ENCODE measurements around the gene TUBA3E. TPM values are rescaled to one million over a fixed set of nuclear protein-coding genes. Genes with fewer than 3 reads are reported as not detected.
"Not testable (repeated sequence)": the region's sequence is repeated elsewhere in the genome, so short reads cannot be mapped to it uniquely, and the experiment has no call there.

The TUBA3E gene
- total RNA-seq, 1 donor from 2014 or later: not detected

DNA sequence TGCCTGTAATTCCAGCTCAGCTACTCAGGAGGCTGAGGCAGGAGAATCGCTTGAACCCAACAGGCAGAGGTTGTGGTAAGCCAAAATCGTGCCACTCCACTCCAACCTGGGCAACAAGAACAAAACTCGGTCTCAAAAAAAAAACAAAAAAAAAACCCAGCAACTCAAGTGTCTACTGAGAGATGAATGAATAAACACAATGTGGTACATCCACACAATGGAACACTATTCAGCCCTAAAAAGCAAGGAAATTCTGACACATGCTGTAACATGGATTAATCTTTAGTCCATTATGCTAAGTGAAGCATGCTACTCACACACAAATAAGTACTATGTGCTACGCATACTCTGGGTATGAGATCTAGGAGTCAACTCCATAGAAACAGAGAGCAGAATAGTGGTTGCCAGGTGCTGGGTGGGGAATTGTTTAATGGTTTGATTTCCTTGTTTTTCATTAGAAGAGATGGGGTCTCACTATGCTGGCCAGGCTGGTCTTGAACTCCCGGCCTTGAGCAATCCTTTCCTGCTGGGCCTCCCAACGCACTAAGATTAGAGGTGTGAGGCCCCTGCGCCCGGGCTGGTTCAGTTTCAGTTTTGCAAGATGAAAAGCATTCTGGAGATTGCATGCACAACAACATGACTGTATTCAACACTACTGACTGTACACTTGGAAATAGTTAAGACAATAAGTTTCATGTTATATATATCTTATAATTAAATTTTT is 32.8 kb downstream of the TUBA3E start:
- DNase-seq (ENCODE audit: extremely low read depth, low read depth, low spot score): no peak

DNA sequence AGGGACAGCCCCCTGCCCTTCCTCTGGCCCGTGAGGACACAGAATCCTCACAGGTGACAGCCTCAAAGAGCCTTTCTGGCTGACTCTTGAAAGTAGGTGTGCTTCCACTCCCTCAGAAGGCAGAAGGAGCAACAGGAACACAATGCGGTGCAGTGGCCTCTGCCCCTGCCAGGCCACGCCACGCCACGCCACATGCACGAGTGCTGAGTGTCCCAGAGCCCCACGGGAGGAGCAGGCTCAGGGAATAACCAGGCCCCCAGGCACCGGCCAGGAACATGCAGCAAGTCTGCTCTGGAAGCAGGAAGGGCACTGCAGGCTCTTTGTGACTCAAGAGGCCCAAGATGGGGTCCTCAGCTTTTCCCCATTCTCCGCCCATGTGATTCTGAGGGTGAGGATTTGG is 35.3 kb downstream of the TUBA3E start:
- DNase-seq (ENCODE audit: extremely low read depth, low read depth, low spot score): no peak

DNA sequence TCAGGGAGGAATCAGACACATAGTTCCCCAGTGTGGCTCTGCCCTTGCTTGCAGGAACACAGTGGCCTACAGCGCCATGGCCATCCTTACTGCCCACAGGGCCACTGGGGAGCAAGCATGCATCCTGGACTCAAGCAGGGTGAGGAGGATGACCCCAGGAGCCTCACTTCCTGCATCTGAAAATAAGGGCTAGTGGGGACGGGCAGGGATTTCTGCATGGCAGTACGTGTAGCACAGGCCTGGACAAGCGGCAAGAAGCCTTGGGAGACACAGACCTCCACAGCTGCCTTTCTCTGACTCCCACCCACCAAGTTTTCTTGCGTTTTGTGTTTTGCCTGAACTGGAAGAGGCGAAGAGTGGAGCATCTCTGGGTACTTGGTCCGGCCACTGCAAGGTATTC is 35.8 kb downstream of the TUBA3E start:
- not testable (repeated sequence) for DNase-seq (ENCODE audit: extremely low read depth, low read depth, low spot score)

DNA sequence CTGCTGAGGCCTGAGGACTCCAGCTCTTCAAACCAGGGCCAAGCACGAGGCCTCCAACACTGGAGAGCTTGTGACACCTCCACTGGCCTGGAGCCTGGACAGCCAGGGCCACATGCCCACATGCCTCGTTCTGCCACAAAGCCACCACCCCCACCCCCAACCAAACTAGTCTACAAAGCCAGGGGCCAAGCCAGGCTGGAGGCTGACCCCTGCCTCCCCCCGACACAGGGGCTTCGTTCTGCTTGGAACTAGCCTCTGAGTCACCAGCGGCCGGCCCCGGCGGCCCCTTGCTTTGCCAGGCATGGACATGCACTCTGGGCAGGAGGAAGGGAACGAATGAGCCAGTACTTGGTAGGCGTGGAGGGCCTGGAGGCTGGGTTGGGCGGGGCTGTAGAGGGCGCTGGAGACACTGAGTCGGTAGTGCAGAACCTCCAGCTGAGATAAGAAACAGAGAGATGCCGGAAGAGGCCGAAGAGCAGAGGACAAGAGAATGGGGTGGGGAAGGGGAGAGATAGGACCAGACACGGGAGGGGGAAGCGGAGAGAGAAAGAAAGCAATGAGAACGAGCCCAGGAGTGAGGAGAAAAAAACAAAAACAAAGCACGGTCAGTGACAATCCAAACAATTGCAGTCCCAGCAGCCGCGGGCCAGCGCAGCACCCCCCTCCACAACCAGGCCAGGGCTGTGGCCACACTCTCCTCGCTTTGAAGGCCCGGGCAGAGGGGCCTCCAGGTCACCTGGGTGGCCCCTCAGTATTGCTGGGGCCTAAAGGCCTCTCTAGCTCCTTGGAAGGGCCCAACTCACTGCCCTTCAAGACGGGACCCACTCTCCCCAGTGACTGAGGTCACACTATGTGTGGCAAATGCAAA is 37.2 kb downstream of the TUBA3E start:
- DNase-seq (ENCODE audit: extremely low read depth, low read depth, low spot score): not testable (repeated sequence)

DNA sequence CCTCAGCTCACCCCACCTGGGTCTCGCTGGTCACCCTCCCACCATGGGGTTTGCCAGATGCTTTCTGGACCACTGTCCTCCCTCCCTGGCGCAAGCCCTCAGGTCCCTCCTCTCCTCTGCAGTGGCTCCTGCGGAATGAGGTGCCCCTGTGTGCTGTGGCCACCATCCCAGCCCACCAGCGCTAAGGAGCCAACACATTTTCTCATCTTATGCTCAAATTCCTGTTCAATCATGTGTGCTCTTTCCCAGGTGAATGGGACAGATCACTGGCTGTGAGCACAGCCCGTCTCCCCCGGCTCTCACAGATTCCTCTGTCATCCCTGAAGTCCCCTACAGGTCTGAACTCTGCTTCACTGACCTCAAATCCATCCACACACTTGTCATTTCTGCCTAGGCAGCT is 38.1 kb downstream of the TUBA3E start:
- no peak for DNase-seq (ENCODE audit: extremely low read depth, low read depth, low spot score)

DNA sequence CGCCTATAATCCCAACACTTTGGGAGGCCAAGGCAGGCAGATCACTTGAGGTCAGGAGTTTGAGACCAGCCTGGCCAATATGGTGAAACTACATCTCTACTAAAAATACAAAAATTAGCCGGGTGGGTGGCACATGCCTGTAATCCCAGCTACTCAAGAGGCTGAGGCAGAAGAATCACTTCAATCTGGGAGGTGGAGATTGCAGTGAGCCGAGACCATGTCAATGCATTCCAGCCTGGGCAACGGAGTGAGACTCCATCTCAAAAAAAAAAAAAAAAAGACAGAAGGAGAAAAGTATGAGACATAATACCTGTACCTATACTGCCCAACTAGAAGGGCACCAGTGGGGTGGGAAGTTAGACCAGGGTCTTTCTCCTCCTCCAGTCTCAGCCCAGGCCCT is 38.9 kb downstream of the TUBA3E start:
- DNase-seq (ENCODE audit: extremely low read depth, low read depth, low spot score): not testable (repeated sequence)

DNA sequence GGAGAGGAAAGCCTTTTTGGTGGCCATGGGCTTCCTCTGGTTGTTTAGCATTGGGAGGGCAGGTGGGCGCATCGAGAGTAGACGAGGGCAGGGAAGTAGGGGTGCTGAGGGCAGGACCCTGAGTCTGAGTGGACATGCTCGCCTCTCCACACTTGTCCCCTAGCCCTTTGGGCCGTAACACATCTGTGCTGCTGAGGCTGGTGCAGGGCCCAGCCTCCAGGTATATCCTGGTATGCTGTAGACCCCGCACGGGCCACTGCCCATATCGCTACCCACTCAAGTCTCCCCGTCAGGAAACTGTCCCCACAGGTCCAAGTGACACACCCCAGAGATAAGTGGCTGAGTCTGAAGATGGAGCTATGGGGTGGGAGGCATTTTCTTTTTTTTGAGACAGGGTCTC is 39.6 kb downstream of the TUBA3E start:
- DNase-seq (ENCODE audit: extremely low read depth, low read depth, low spot score): no peak

DNA sequence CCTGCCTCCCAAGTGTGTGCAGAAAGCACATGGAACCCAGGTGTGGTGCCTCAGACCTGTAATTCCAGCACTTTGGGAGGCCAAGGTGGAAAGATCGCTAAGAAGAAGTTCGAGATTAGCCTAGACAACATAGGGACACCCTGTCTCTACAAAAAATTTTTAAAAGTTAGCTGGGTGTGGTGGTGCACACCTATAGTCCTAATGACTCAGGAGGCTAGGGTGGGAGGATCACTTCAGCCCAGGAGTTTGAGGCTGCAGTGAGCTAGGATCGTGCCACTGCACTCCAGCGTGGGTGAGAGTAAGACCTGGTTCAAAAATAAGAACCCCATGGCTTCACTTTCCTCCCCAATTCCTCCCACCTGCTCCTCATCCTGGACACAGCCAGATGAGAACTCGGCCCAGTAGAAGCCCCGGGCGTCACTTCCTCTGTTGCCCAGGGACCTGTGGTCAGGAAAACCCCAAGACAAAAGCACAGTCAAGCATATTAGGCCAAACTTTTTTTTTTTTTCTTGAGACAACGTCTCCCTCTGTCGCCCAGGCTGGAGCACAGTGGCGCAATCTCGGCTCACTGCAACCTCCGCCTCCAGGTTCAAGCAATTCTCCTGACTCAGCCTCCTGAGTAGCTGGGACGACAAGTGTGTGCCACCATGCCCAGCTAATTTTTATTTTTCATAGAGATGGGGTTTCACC is 40.3 kb downstream of the TUBA3E start:
- not testable (repeated sequence) for DNase-seq (ENCODE audit: extremely low read depth, low read depth, low spot score)

DNA sequence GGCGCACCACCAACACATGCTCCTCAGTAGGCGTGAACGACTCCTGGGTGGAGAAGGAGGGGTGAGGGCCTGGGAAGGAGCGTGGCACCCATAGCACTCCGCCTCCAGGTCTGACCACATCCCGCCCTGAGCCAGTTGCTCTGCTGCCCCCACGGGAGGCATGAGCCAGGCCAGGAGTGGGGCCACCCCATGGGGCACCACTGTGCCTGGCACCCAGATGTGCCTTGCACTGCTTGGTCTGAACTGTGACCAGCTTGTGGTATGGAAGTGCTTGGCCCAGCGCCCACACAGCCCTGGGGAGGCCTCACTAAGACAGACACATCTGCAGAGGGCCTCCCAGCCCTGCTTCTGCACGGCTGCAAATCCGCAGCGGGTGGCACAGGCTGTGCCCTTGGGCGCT is 40.9 kb downstream of the TUBA3E start:
- DNase-seq (ENCODE audit: extremely low read depth, low read depth, low spot score): not testable (repeated sequence)

DNA sequence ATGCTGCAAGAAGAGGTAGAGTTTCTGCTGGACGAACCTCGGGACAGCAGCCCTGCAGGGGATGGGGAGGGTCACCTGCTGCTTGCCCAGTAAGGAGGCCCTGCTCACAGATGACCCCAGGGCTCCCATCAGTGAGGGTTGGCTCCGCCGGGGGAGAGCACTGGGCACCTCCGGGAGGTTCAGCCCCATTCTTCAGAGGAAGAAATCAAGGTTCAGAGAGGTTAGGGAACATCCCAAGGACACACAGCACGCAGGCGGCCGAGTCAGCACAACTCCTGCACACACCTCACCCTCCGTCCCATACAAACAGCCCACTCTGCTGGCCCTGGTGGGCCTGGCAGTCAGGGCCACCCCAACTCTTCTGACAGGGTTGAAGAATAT is 41.6 kb downstream of the TUBA3E start:
- no peak for DNase-seq (ENCODE audit: extremely low read depth, low read depth, low spot score)

DNA sequence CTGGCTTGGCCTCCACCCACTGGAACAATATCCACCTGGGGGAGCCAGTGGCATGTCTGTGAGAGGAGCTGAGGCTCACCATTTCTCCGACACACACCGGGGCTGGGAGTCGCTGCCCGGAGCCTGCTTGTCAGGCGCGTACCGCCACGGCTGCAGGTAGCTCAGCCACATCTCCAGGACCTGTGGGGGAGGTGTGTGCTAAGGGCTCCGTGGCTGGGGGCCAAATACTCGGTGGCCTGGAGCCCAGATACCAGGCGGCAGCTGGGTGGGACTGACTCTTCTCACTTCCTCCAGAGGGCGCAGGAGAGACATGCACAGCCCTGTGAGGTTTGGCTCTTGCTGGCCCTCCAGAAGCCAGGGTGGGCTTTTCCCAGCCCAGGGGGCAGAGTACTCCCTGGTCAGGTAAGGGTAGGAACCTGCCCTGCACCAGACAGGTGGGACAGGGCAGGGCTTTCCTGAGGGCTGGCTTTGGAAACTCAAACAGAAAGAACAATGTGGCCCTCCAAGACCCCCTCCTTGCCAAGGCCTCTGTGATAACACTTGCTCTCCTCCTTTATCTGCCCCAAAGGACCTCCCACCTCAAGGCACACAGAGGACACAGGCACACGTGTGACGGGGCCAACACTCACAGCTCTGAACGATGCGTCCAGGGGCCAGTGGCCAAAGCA is 42.1 kb downstream of the TUBA3E start:
- not testable (repeated sequence) for DNase-seq (ENCODE audit: extremely low read depth, low read depth, low spot score)

DNA sequence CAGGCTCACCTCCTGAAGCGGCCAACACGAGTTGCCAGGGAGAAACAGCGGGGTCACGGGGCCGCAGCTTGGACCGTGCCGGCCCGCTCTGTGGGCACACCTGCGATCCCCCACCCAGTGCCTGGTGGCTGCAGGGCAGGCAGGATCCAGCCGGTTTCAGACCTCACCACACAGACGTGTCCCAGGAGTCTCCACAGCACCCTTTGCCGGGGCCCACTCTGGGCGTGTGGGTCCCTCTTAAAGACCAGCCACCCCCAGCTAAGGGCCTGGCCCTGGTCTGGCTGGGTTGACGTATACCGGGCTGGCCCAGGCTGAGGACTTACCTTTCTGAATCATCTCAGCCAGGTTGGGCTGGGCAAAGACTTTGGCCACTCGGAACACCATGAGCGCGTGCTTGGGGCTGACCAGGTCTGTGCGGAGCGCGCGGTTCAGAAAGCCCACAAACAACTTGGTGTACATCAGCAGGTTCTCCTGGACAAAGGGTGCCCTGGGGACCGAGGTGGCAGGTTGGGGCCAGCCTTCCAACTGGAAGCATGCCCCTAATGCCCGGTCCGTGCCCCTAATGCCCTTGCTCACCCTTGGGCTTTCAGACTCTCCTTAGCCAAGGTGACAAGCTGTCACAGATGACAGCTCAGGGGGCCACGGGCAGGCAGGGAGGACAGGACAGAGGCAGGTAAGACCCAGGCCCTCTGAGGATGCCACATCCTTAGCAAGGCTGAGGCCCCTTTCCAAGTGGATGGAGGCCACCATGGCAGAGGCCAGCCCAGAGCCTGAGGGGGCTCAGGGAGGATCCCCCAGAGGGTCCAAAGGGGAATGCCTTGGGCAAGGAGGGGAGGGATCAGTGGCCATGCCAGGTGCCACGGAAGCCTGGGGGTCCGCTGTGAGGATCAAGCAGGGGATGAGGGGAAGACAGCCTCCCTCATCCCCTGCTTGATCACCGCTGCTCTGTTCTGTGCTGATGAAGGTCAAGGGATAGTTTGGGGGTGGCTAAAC is 43.2 kb downstream of the TUBA3E start:
- no peak for DNase-seq (ENCODE audit: extremely low read depth, low read depth, low spot score)

DNA sequence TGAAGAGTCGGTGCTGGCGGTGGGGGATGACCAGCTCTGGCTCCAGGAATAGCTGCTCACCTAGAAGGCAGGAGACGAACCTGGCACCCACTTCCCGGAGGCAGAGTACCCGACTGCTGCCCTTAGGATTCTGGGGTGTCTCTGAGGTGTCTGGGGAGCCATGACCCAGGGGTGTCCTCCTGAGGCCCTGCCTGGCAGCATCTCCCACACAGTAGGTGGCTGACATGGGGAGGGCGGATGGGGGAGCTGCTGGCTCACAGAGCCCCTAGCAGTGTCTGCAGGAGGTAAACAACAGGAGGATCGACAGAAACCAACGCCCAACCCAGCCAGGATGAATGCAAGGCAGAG is 43.8 kb downstream of the TUBA3E start:
- DNase-seq (ENCODE audit: extremely low read depth, low read depth, low spot score): not testable (repeated sequence)

DNA sequence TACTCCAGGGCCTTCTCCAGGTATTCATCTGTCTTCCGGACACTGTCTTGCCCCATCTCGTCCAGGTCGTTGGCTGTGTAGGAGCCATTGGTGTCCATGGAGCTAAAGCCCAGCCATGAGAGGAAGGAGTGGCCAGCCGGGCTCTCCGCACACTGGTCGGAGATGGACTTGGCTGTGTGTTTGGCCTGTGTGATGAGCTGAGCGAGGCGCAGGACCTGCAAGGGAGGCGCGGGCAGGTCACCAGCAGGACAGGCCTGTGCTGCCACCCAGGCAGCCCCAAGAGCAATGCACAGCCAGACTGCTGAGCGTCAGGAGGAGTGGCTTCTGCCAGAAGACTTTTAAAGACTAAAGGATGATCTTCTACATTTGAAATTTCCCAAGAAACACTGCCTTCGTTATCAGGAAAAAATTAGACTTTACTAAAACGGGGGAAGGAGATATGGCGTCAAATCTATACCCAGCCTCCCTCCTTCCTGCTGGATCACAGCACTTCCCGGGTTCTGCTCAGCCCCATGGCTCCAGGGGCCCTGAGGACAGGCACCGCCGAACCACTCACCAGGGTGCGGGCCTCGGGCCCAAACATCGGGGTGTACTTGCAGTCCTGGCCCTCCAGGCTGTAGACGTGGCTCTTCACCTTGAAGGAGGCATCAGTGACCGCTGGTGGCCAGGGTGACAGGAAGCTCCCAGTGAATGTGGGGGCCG is 44.4 kb downstream of the TUBA3E start:
- not testable (repeated sequence) for DNase-seq (ENCODE audit: extremely low read depth, low read depth, low spot score)

DNA sequence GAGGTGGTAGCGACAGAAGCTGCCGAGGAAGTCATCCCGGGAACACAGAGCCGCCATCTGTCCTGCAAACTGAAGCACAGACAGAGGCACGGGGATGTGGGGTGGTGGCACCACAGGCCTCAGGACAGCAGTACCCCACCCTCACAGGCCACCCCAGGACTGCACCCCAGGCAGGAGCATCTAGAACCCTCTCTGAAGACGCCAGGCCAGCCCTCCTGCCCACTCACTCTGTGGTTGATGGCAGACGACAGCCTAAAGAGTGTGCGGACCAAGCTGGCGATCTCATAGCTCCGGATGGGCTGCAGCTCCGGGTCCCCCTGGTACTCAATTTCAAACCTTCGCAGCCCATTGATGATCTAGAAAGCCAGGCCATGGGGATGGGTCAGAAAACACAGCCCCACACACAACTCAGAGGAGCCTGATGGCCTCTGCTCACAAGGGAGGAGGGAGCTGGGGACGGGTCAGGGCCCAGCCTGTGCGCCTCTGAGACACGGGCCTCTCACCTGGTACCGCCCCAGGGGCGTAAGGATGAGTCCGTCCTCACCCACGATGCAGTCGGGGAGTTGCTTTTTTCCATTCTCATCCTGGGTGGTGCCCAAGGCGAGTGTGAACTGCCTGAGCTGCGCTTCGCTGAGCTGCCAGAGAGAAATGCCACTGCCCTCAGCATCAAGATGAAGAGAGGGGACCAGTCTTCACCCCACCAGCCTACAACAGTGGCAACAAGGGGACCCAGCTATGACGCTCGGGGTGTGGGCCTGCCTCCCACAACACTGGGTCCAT is 45.2 kb downstream of the TUBA3E start:
- DNase-seq (ENCODE audit: extremely low read depth, low read depth, low spot score): no peak

DNA sequence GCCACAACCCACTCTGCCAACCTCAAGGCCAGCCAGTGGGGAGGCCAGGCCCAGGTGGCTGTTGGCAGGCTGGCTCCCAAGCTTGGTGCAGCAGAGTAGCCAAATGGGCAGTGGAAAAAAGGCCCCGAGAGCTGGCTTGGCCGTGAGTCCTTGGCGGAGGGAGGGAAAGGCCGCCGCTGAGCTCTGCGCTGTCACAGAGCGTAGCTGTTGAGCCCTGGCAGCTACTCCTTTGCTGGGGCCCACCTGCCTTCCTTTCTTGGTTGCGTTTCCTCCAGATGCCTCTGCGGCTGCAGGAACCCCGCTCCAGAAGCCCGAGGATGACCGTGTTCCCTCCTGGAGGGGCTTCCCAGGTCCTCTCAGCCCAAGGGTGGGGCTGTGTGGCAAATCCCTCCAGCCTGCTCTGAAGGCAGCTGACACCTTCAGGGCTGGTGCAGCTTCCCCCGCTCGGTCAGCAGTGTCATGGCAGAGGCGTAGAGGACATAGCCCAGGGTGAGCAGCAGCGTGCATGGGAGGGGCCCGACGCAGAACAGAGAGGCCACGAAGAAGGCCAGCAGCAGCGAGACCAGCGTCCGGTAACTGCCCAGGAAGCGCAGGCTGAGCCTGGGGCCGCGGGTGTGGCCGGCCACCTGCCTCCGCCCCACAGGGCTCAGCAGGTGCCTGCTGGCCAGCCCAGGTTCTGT is 46.0 kb downstream of the TUBA3E start:
- DNase-seq (ENCODE audit: extremely low read depth, low read depth, low spot score): not testable (repeated sequence)

DNA sequence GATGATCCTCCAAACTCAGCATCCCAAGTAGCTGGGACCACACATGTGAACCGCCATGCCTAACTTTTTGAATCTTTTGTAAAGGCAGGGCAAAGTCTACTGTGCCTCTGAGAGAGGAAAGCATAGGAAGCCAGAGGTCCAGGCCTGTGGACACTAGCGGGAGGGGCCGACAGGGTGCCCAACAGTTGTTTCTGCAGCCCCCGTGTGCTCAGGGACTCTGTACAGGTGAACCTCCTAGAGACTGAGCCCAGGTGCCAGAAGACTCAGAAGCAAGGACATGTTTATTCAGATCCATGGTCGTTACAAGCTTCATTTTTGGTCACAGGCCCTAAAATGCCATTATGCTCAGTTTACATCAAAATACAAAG is 47.1 kb downstream of the TUBA3E start:
- DNase-seq (ENCODE audit: extremely low read depth, low read depth, low spot score): not testable (repeated sequence)

Measured in glomerular endothelial cell (primary cell).